ENCODE results near the gene LRRC43. TPM values are rescaled to one million over a fixed set of nuclear protein-coding genes. Genes with fewer than 3 reads are reported as not detected.

LRRC43 gene
- total RNA-seq, 4 donors from 2014 or later = not detected

- peaks cover 0 to 18% of the 10 kb centered on the region in 2 donors for H3K27me3 ChIP-seq
Measured at GRCh38 chr12:122203301-122204166, 20.6 kb downstream of the LRRC43 start, which contains the start of gene B3GNT4. TSS of gene B3GNT4 (plus strand) at chr12:122203709. CDS start at chr12:122204619, 910 bp downstream.

GRCh38 chr12:122204167-122205052, 21.5 kb downstream of the LRRC43 start:
- TF ChIP-seq POLR2A (IDR thresholded peaks at IDR 0.05) = no peak
- TF ChIP-seq CTCF (IDR thresholded peaks at IDR 0.05) = no peak
- Histone ChIP-seq H3K27ac (peak overlapping the region in 1 of 4 donors; percentile 17), H3K36me3 (peaks cover 0 to 28% (median 0%) of the 10 kb centered on the region in 3 donors), H3K4me3 (peak overlapping the region; percentile 43 to 72 (median 64)), H3K4me1 (peaks cover 0 to 23% (median 14%) of the 10 kb centered on the region in 4 donors), H3K9me3 (no peaks in the 10 kb centered on the region), H3K27me3 (peaks cover 0 to 18% of the 10 kb centered on the region in 2 donors)
- peak in 1 of 3 donors; percentile 49 for DNase-seq

More at GRCh38 chr12:122203301-122204166, 20.6 kb downstream of the LRRC43 start, which contains the start of gene B3GNT4:
- Histone ChIP-seq H3K36me3 (peaks cover 0 to 19% (median 0%) of the 10 kb centered on the region in 3 donors), H3K4me1 (peaks cover 0 to 23% (median 14%) of the 10 kb centered on the region in 4 donors), H3K27ac (peak within 1 kb of the TSS in 1 of 4 donors; percentile 17), H3K9me3 (no peaks in the 10 kb centered on the region), H3K4me3 (peak within 1 kb of the TSS; percentile 43 to 72 (median 64))
- peak; percentile 69 to 82 (median 81) for DNase-seq
- TF ChIP-seq POLR2A (IDR thresholded peaks at IDR 0.05) (no peak), CTCF (IDR thresholded peaks at IDR 0.05) (no peak)

- Histone ChIP-seq H3K4me3 (no peak overlapping the region), H3K4me1 (peaks cover 0 to 23% (median 14%) of the 10 kb centered on the region in 4 donors), H3K27me3 (peaks cover 0 to 18% of the 10 kb centered on the region in 2 donors), H3K36me3 (peaks cover 0 to 37% (median 0%) of the 10 kb centered on the region in 3 donors), H3K27ac (no peak overlapping the region), H3K9me3 (no peaks in the 10 kb centered on the region)
- peak in 1 of 3 donors; percentile 38 for DNase-seq
- TF ChIP-seq POLR2A (IDR thresholded peaks at IDR 0.05) (no peak), CTCF (IDR thresholded peaks at IDR 0.05) (no peak)
Measured at GRCh38 chr12:122205053-122205925, 22.4 kb downstream of the LRRC43 start.

- H3K36me3 ChIP-seq = peaks cover 0 to 45% (median 0%) of the 10 kb centered on the region in 3 donors
- peaks cover 0 to 18% of the 10 kb centered on the region in 2 donors for H3K27me3 ChIP-seq
- peak in 1 of 3 donors; percentile 45 for DNase-seq
- TF ChIP-seq CTCF (IDR thresholded peaks at IDR 0.05) (no peak), POLR2A (IDR thresholded peaks at IDR 0.05) (no peak)
- no peak overlapping the region for H3K27ac ChIP-seq
- H3K4me1 ChIP-seq = peaks cover 0 to 18% (median 14%) of the 10 kb centered on the region in 4 donors
- no peak overlapping the region for H3K4me3 ChIP-seq
- H3K9me3 ChIP-seq = no peaks in the 10 kb centered on the region
Measured at GRCh38 chr12:122206111-122206881, 23.4 kb downstream of the LRRC43 start.
